GM21786 (cell line): ENCODE measurements around the gene ATP5ME.
A peak's percentile ranks its signal among the peaks of the same experiment; 100 is the strongest.

Experiments used
- ATAC-seq: cut with Tn5 transposase; IDR thresholded peaks from one replicate; pipeline ENCODE4 v1.9.1; 2021; ENCODE audit not compliant: unreplicated experiment

The ATP5ME gene

DNA sequence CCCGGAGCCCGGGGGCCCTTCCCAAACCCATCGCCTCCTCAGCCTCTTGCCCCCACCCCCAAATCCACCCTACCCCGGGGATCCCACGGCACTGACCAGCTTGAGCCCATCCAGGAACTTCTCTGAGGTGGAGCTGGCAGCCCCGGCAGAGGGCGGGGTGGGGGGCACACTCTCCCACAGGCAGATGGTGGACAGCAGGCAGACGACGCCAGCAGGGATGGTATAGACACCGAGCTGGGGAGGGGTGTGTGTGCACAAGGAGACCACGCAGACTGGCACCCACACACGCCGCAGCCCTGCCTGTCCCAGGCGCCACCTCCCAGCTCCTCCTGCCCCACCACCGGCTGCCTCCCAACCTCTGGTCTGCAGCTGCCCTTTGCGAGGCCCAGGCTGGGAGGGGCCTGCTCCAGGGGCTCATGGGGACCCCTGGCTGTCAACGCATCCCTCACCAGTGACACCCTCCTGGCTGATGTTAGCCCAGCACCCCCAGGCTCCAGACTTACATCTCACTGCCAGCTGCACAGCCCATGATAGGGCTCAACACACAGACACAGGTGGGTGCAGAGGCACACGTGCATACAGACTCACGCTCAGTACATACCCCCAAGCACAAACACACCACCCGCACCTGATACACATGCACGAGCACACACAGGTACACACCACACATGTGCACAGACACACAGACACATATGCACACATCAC, 10.7 kb upstream of the ATP5ME start:
- ATAC-seq, result no peak

DNA sequence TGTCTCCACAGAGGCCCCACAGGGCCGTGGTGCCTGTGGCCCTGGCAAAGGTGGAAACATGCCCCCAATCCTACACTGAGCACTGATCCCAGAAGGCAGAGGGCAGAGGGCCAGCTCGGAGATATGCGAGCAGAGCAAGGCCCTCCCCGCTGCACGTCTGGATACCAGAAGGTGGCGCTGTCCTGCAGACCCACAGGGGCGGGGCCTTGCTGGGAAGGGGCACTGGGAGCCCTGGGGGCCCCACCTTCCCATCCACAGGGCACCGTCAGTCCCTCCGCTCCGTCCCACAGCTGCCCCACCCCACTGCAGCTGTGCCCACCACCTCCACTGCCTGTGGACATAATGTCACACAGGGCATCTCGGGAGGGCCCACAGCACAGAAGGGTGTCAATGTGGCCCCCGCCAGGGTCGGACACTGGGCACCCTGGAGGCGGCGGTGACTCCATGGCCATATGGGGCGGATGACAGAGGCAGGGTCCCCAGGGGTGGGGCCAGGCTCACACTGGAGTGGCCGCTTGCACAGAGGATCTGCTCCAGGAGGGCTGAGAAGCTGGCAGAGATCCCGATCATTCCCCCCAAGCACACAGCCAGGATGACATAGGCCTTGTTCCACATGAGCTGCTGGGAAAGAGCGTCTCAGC, 10.0 kb upstream of the ATP5ME start:
- peak; percentile 34 for ATAC-seq

- no peak for ATAC-seq
Observed at GRCh38 chr4:683247-683897, 9.3 kb upstream of the ATP5ME start.

- no peak for ATAC-seq
Observed at GRCh38 chr4:682490-683172, 8.6 kb upstream of the ATP5ME start.

GRCh38 chr4:681736-682451, 7.8 kb upstream of the ATP5ME start:
- no peak for ATAC-seq

GRCh38 chr4:680928-681645, 7.0 kb upstream of the ATP5ME start:
- ATAC-seq, result no peak

DNA sequence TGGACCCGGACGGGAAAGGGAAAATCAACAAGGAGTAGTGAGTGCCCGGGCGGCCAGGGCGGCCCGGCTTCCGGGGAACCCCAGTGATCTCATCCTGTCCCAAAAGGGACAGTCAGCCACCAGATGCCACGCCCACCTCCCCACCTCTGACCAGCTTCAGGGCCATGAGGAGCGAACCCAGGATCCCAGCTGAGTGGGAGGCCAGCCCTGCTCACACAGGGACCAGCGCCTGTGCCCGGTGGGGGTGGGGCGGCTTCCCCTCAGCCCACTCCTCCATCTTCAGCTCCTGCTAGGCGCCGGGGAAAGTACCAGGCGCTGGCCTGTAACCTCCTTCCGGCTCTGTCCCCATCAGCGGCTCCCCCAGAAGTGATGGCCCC, 6.5 kb upstream of the ATP5ME start:
- ATAC-seq, result no peak

DNA sequence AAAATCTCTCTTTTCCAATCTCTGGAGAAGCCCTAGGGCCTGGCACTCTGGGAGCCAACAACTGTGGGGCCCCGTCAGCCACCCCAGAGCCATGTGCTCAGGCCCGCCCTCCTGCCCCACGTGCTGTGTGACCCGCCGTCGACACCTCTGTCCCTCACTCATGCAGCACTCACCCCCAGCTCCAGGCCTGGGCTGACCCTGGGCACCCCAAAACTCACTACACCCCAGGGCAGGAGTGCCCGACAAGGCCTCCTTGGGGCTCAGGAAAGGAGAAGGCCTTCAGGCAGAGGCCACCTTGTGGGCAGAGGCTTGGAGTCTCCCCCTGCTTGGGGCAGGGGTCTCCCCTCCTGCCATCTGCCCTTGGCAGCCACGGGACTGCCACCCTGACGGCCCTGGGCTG, 6.0 kb upstream of the ATP5ME start:
- ATAC-seq, result no peak

- ATAC-seq, result no peak
Observed at GRCh38 chr4:679629-680028, 5.6 kb upstream of the ATP5ME start.

GRCh38 chr4:679104-679481, 5.0 kb upstream of the ATP5ME start:
- ATAC-seq, result no peak

GRCh38 chr4:678331-679103, 4.4 kb upstream of the ATP5ME start:
- no peak for ATAC-seq

GRCh38 chr4:677431-678293, 3.6 kb upstream of the ATP5ME start:
- no peak for ATAC-seq

DNA sequence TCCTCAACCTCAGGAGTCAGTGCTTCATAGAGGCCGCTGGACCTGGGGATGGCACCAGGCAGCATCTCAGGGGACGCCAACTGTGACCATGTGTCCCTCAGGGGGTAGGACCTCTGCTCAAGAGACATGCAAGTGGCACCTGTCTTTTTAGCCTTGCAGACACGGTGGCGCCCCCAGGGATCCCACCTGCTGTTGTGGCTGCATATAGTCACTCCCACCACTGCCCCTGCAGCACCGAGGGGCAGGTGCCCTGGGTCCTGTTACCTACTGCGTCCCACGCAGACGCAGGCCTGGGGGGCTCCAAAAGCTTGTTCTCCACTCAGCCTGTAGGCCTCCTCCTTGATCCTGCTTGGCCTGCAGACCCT, 2.8 kb upstream of the ATP5ME start:
- no peak for ATAC-seq

- ATAC-seq, result peak; percentile 35
Observed at GRCh38 chr4:675980-676870, 2.1 kb upstream of the ATP5ME start.

- no peak for ATAC-seq
Observed at GRCh38 chr4:675036-675882, 1.2 kb upstream of the ATP5ME start.

GRCh38 chr4:673349-674091, 556 bp downstream of the ATP5ME start:
- ATAC-seq, result no peak
